ENCODE measurements around the gene GASK1B.

GRCh38 chr4:158201322-158201721, 28.5 kb upstream of the GASK1B start:
- no peak for TF ChIP-seq CTCF (conservative IDR thresholded peaks at IDR 0.05 in 1 of 2, IDR thresholded peaks at IDR 0.05 in 1 of 2; ENCODE audit: low read depth in 1 of 2, low read length in 2 of 2)
- no peak for TF ChIP-seq EZH2 (IDR thresholded peaks at IDR 0.05; ENCODE audit: low read length, missing control alignments)
